NB4 (cell line): Measurements from ENCODE around the gene NDUFB4.

ENCODE experiments used
- CTCF ChIP-seq: IDR thresholded peaks from one replicate; pipeline ENCODE4 v1.5.1; 2012; ENCODE audit warnings: low read depth, low read length
- MAX ChIP-seq: IDR thresholded peaks from 2 replicates; pipeline ENCODE4 v1.6.1; 2011; ENCODE audit warnings: low read depth, low read length
- MYC ChIP-seq: IDR thresholded peaks from 2 replicates; pipeline ENCODE4 v1.6.1; 2011; ENCODE audit warnings: low read depth, low read length
- POLR2A ChIP-seq: IDR thresholded peaks from 2 replicates; pipeline ENCODE4 v1.6.1; 2011; ENCODE audit warnings: mild to moderate bottlenecking; ENCODE audit not compliant: insufficient read length; ENCODE audit errors: extremely low read depth

- TF ChIP-seq CTCF (no peak), POLR2A (no peak), MAX (no peak), MYC (no peak)
These were observed 41.1 kb upstream of the NDUFB4 start for GRCh38 chr3:120554812-120555606.
